NK-92 treated with Interleukin-12 subunit alpha and Interleukin-12 subunit beta, amount 100 ng/mL, for 24 hours (cell line): ENCODE measurements around the gene MAGI2.

Experiments used
- DNase-seq: peaks from one replicate; lab custom pipeline; 2025; lab: John Stamatoyannopoulos, UW

MAGI2 gene

DNA sequence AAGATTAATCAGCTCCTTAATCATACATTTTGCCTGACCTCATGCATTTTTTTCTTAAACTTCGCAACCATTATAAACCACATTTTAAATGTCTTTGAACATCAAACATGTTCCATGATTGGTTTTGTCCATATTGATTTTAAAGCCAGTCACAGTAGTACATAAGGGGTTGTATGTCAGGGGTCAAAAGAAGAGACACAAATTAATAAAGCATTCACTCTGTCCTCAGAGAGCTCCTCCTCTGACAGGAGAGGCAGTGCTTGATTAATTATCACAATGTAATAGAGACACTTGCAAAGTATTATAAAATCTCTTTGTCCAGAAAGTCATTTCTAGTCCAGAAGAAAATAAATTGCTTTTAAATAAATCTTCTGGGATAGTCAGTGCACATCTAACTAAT lies 195.5 kb downstream of the MAGI2 start:
- no peak for DNase-seq

DNA sequence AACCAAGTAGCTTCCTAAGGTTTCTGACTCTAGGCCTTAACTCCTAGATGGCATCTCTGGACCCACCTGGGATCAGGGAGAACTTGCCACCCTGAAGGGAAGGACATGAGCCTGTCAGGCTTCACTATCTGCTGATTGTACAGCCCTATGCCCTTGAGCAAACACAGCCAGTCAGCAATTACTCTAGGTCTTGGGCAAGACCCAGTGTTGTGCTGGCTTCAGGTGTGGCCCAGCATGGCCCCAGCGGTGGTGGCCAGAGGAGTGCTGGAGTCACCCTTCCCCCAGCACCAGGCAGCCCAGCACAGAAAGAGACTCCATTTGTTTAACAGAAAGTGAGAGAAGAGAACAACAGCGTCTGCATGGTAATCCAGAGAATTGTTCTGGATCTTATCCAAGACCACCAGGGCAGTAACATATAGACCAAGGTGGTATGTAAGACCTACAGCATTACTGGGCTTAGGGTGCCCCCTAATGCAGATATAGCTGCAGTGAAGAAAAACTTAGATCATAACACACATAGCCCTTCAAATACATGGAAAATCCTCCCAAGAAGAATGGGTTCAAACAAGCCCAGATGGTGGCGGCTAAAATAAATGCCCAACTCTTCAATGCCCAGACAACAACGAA lies 207.7 kb downstream of the MAGI2 start:
- DNase-seq = no peak

DNA sequence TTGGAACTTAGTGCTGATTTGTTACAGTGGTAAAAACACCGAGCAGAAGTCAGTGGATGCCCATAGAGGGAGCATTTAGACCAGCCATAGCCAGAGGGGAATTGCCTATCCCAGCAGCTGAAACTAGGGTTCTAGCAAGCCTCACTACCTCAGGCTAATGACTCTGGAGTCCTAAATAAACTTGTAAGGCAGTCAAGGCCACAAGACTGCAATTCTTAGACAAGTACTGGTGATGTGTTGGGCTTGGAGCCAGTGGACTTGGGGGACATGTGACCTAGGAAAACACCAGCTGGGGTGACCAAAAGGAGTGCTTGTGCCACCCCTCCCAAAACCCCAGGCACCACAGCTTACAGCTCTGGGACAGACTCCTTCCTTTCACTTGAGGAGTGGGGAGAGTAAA lies 209.0 kb downstream of the MAGI2 start:
- DNase-seq = no peak

DNA sequence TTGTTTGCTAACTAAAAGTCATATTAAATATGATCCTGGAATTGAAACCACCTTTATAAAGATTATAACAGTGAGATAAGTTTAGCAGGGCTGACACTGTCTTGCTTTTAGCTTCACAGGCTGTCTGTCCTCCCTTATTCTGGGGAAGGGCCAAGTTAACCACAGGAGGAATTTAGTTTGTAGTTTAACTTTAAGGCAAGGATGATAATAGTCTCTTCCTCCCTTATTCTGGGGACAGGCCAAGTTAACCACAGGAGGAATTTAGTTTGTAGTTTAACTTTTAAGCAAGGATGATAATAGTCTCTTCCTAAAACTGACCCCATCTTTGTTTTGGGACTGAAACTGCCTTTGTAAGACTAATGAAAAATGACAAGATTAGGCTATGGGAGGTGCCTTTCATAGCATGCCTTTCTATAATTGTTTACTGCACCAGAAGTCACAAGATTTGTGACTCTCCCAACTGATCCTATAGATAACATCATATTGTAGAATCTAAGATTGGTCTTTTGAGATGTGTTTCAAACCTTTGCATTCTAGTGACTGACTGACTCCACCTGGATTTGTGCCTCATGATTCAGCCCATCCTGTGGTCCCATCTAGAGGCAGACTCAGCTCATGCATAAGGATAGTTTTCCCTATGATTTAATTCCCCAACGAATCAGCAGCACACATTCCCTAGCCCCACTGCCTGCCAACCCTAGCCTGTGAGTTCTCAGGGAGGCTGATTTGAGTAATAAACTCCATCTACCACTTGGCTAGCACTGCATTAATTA lies 212.0 kb downstream of the MAGI2 start:
- DNase-seq = no peak

DNA sequence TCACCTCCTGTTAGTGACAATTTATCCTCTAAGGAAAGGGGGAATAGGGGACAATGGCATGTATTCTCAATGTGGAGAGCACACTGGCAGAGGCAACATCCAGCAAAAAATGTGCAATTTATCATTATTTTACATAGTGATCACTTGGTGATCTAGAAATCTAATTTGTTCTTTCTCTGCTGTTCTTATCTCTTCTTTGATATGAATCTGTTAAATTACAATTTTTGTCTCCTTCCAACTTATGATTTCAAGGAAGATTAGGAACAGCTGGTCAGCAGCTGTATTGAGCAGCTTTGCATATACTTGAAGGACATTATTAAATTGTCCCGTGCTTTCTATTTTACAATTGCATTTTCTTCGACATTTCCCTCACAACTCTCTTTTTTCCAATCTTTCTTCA lies 213.1 kb downstream of the MAGI2 start:
- no peak for DNase-seq

DNA sequence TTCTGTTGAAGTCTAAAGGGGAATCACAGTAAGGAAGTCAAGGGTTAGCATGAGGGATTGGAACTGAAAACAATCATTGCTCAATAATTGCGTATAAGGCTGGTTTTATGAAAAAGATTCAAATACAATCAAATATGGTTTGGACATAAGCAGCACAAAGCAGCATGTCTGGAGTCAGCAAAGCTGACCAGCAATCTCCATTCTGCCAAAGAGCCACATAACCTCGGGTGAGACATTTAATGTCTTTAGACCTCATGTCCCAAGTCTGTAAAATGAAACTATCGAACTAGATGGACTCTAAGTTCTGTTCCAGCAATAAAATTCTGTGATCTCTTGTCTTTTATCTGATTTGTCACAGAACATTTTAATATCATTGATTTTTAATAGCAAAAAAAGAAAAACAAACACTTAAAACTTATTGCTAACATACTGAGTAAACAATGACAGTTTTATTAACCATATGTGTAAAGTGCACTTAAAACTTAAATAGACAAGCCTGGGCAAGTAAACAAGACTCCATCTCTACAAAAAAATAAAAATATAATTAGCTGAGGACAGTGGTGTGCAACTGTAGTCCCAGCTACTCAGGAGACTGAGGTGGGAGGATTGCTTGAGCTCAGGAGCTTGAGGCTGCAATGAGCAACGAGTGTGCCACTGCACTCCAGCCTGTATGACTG lies 217.0 kb downstream of the MAGI2 start:
- DNase-seq = no peak

DNA sequence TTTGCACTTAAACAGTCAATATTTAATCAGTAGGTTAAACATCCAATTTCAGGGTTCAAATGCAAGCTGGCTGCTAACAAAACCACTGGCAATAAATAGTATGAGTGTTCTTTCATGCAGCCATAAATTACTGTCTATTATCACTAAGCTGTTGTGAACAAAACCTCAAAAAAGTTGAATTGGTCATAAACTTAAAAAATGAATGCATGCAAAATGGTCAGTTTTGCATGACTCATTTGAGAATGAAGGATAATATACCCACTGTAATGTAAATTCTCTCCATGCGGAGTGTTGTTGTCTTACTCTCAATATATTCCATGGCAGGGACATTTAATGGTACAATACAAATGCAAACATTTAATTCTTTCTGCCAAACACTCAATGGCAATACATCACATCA lies 226.4 kb downstream of the MAGI2 start:
- no peak for DNase-seq

DNA sequence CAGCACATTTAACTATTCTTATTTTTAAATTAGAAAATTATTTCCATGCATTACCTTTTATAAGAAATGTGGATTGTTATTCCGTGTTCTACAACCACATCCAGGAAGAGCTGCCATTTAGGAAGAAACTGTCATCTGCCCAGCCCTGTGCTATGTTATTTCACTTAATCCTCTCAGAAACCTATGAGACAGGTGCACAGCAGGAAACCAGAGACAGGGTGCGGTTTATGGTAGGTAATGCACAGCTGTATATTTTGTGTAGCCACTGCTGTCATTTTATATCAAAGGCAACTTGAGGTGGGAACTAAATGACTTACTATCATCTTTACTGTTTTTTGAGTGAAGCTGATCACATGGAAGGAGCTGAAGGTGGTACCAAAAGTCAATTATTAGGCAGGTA lies 232.3 kb downstream of the MAGI2 start:
- no peak for DNase-seq

DNA sequence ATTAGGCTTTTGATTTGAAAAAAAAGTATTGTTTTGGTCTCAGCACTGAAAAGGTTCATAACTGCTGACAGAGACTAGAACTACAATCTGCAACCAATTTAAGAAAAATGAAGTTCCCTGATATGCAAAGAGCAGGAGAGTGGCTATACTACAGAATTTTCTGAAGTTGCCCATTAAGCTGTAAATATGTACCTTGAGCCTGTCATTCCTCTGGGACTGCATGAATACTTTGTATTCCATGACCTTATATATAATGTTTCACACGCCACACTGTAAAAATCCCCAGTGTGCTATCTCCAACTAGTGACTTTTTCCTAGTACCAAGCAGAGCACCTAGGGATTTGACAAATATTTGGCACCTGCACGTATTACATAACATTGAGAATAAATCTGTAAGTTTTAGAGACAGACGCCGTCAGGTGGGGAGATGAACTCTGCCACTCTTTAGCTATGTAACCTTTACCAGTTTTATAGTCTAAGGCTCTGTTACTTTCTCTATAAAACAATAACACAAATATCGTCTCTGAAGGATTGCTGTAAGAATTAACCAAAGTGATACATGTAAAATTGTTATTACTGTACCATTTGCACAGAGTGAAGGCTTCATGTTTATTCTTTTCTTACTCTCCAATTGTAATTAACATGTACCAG lies 235.4 kb downstream of the MAGI2 start:
- no peak for DNase-seq

DNA sequence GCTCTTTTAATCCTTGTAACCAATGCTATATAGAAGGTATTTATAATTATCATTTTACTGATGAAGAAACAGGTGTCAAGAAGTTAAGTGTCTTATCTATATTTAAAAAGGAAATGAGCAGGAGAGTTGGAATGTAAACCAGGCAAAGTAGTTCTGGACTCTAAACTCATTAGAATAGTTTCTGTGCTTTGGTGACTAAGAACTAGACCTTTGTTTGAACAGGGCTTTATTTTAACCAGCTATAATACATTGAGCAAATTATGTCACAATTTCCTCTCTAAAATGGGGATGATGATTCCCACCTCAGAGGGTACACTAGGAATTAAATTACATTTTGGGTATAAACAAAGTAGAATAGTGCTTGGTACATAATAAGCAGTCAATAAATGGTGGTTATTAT lies 236.0 kb downstream of the MAGI2 start:
- DNase-seq = no peak

DNA sequence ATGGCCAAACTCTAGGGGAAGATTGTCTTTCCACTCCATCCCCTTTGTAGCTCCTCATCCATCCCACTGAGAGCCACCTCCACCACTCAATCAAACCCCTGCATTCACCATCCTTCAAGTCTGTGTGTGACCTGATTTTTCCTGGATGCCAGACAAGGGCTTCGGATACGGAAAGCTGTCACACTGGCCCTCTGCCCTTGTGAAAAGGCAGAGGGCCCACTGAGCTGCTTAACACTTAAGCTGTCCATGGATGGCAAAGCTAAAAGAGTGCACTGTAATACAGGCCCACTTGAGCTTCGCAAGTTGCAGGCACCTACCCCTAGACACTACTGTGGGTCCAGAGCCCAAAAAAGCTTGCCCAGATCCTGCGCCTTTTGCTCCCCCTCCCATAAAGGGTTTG lies 237.2 kb downstream of the MAGI2 start:
- DNase-seq = no peak

DNA sequence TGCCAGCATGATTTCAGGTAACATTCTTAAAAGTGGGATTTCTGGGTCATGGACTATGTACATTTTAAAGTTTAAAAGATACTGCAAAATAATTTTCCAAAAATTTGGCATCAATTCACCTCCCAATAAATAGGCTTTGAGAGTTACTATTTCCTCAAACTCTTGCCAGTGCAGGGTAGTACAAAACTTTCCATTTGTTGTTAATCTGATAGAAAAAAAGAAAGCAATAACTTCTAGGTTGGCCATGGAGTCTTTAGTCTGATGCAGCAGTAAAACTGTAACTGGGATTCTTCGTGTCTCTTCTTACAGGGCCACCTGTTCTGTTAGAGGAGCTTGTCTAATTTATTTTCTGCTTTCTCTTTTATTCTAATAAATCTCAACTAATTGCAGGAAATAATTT lies 241.1 kb downstream of the MAGI2 start:
- no peak for DNase-seq

DNA sequence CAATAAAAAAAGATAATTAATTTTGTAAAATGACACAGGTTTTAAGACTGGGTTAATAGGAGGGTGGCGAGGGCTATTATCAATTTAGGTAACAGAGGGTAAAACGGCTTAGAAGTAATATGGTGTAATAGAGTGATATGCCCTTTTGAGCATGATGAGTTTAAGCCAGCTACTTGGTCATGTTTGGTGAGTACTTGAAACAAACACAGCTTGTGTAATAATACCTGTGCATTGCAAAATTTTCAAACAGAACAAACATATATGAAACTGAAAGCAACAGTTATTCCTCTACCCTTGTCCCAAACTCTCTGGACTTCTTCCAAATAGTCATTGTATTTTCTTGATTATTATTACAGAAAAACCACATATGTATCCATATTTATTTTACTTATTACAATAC lies 241.7 kb downstream of the MAGI2 start:
- DNase-seq = no peak

DNA sequence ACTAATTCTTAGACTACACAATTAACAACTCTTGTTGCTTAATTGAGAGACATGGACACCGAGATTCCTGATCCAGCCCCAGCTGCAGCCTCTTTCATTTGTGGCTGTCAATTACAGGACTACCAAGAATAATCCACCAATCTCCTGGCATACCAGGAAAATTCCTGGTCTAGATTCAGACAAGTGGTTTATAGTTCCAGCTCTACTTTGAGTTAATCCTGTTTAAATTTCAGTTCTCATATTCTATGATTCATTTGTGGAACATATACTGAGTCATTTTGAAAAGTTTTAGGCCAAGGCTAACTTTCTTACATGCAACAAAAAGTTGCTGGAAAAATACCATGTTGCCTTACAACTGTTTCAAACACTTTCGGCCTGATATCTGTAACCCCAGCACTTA lies 253.5 kb downstream of the MAGI2 start:
- no peak for DNase-seq

DNA sequence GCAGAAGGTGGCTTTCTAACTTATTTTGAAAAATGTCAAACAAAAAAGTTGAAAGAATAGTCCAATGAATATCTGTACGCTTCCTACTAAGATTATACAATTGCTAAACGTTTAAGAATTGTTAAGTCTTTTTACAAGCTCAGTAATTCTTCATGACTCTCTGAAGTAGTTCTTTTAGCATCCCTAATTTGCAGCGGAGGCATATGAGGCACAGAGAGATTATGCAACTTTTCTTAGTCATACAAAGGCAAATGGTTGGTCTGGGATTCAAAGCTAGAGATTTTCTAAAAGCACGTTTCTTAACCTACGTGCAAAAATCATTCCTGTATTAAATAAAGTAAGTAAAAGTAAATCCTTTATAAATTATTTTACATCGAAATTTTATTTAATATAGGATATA lies 254.2 kb downstream of the MAGI2 start:
- no peak for DNase-seq

DNA sequence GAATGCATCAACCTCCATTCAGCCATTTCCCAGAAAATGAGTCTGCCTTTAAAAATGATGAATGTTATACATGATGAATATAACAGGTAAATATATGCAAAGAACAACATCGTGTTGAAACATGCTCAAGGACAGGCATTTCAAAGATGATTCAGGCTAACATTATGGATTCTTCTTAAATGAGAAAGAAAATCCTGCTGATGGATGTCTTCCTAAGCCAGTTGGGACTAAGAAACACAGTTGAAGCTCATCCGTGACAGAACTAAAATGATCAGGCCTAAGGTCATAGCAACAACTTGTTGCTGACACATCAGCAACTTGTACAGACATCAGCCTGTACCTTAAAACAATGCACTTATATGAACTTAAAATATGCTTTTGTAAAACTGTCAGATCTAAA lies 267.9 kb downstream of the MAGI2 start:
- DNase-seq = no peak

DNA sequence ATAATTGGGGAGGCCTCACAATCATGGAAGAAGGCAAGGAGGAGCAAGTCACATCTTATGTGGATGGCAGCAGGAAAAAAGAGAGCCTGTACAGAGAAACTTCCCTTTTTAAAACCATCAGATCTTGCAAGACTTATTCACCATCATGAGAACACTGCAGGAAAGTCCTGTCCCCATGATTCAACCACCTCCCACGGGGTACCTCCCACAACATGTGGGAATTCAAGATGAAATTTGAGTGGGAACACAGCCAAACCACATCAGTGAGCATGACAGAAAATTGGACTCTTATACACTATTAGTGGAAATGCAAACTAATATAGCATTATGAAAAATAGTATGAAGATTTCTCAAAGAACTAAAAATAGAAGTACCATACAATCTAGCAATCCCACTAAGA lies 271.2 kb downstream of the MAGI2 start:
- no peak for DNase-seq

DNA sequence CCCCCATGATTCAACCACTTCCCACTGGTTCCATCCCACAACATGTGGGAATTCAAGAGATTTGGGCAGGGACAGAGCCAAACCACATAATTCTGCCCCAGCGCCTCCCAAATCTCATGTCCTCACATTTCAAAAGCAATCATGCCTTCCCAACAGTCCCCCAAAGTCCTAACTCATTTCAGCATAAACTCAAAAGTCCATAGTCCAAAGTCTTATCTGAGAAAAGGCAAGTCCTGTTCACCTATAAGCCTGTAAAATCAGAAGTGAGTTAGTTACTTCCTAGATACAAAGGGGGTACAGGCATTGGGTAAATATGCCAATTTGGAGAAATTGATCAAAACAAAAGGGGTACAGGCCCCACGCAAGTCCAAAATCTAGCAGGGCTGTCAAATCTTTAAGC lies 272.9 kb downstream of the MAGI2 start:
- DNase-seq = no peak

DNA sequence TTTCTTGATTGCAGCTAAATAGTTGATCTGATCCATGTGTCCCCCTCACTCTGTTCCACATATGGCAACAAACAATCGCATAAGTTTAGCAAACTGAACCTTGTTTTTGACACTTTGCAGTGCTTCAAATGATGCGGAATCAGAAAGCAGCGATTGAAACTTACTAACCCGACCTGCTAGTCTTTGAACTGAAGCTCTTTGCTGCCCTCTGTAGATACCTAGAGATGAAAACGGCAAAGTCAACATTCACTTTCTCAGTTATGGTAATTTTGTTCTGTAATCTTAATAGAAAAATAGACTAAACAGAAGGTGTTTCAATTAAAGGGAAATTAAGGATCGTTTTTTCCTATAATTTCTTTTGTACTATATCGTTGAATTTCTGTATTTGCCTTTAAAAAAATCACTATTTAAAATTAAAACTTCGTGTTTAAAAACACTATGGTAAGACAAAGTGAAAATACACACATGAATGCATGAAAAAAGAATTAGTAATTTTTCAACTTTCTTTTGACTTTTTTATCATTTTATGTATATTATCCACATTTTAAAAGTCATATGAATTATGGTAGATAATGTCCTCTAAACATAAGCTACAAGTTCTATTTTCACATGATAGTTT lies 276.5 kb downstream of the MAGI2 start:
- no peak for DNase-seq

DNA sequence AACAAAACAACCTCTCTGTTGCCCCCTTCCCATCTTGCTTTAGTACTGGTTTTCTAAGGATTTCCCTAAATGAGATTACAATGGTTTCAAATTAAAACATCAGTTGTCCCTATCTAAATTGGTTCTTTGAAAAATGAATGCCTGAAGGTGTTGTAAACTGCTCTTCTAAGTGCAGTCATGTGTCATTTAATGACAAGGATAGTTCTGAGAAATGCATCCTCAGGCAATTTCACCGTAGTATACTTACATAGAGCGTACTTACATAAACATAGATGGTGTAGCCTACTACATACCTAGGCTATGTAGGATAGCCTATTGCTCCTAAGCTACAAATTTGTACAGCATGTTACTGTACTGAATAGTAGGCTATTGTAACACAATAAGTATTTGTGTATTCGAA lies 278.1 kb downstream of the MAGI2 start:
- DNase-seq = no peak

DNA sequence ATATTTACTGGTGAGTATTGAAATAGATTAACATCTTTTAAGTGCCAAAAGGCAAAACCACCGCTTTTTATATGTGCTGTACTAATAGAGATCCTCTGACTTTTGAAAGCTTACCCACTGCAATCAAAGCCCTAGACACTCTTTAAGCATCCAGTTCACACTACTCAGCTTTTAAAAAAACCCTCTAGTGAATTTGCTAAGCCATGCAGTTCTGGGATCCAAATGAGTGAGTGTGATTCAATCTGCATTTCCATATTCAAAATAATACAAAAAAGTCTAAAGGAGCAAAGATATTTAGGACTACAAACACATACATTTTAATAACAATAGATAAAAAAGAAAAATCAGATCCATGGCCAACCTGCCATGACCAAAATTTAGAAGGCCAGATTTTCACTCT lies 288.2 kb downstream of the MAGI2 start:
- DNase-seq = no peak

DNA sequence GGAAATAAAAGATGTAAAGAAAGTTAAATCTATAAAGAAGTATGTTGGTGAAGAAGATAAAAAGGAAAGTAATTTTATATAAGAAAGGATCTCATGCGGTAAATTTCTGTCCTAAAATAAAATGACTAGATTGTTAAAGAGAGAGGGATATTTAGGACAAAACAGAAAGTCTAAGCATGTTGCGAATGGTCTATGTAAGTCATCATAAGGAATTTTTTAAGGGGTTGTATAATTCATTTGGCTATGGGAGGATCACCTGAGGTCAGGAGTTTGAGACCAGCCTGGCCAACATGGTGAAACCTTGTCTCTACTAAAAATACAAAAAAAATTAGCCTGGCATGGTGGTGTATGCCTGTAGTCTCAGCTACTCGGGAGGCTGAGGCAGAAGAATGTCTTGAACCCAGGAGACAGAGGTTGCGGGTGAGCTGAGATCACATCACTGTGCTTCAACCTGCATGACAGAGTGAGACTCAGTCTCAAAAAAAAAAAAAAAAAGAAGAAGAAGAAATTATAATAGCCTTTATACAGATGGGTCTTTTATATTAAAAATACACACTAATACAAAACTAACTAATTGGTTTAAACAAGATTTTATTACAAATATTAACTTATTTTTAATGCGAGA lies 294.3 kb downstream of the MAGI2 start:
- DNase-seq = no peak
